Measurements from ENCODE around the gene CLIC5. TPM values are rescaled to one million over a fixed set of nuclear protein-coding genes. Genes with fewer than 3 reads are reported as not detected.

The CLIC5 gene
- total RNA-seq, 1 donor from 2014 or later: 1.1 TPM

DNA sequence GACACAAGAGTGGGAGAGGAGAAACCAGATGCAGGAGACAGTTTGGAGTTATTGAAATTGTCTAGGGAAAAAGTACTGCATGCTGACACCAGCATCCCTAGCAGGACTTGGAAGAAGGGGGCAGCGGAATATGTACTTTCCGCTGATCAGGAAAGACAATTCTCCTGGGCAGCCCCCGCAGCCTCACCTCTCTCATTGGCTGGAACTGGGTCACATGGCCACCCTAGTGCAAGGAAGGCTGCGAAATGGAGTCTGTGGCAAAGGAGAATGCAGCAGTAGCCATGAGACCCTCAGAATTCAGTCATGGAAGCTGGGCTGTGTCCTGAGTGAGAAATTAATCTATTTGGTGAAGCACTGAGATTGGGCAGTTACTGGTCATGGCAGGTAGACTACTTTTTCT, 131.3 kb downstream of the CLIC5 start:
- Mint-ChIP-seq H3K36me3 (ENCODE audit: low read depth) (no peaks in the 10 kb centered on the region), H3K9me3 (peaks cover 13% of the 10 kb centered on the region), H3K27ac (no peak overlapping the region), H3K4me3 (no peak overlapping the region), H3K4me1 (no peaks in the 10 kb centered on the region), H3K27me3 (peaks cover 8% of the 10 kb centered on the region)
- intact Hi-C loops (cut with micrococcal nuclease): no loop called here
- DNase-seq: no peak

DNA sequence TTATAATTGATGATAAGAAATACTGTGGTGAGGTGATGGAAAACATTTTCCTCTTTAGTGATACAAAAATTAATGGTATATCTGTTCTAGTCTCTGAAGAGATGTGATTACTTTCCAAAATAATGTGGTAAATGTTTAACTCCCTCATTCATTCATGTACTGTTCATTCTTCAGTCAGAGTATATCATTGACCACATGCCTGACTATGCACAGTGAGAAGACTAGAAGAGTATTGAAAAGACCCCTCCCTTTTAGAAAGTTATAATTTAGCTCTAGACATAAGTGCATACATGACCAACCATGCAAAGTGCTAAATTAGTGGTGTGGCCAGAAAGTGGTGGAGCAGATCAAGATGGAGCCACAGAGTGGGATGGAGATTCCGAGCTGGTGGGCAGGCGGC, 133.0 kb downstream of the CLIC5 start:
- Mint-ChIP-seq H3K27ac (no peak overlapping the region), H3K36me3 (ENCODE audit: low read depth) (no peaks in the 10 kb centered on the region), H3K9me3 (peaks cover 13% of the 10 kb centered on the region), H3K4me3 (no peak overlapping the region), H3K4me1 (no peaks in the 10 kb centered on the region), H3K27me3 (peaks cover 1% of the 10 kb centered on the region)
- intact Hi-C loops (cut with micrococcal nuclease): no loop called here
- DNase-seq: no peak

DNA sequence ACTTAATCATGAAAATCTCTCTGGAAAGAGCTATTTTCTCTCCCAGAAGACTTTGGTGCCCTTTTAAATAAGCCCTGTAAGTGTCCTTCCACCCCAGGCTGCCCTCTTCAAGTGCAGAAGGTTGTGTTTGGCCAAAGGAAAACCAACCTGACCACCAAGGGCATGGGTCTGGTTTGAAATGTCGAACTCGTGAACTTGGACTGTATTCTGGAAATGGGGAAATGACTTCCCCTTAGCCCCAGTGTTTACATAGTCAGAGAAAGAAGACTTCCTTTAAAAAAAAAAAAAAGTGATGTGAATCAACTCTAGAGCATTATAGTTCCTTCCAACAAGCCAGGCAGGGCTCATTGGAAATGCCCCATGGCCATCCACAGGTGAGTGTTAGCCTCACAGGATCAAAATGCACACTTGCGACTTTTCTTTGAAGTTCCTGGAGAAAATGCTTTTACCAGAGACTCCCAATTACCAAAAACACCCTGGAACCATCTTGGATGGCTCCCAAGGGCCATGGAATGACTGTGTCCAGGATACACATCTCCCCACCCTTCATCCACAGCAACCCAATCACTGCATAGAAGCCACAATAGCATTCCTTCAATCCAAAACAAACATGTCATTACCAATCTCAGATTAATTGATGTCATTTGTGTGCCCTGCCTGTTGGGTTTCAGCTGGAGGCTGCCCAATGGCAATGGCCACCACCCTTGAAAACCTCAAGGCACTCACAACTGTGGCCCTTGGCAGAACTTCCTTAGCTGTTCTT, 133.8 kb downstream of the CLIC5 start:
- no peaks in the 10 kb centered on the region for H3K27me3 Mint-ChIP-seq
- no peaks in the 10 kb centered on the region for H3K4me1 Mint-ChIP-seq
- H3K27ac Mint-ChIP-seq: no peak overlapping the region
- no peaks in the 10 kb centered on the region for H3K36me3 Mint-ChIP-seq (ENCODE audit: low read depth)
- DNase-seq: no peak
- intact Hi-C loops (cut with micrococcal nuclease): no loop called here
- H3K4me3 Mint-ChIP-seq: no peak overlapping the region
- peaks cover 15% of the 10 kb centered on the region for H3K9me3 Mint-ChIP-seq

DNA sequence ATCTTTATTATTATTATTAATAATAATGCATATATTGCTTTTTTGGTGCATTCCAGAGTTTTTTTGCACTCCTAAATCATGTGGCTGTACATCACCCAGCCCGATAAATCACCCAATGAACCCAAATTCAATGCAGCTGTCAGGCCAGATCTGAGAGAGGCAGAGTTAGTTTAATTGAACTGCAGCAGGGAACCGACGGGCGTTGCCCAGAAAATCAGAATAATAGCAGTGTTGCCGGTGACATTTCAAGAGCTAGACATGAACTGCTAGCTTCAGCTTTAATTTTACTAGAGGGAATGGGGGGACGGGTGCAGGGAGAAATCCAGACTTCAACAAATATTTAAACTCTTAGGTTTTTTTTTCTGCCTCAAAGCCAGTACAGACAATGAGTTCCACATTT, 135.0 kb downstream of the CLIC5 start:
- H3K27me3 Mint-ChIP-seq: no peaks in the 10 kb centered on the region
- H3K9me3 Mint-ChIP-seq: peaks cover 18% of the 10 kb centered on the region
- no peak overlapping the region for H3K4me3 Mint-ChIP-seq
- intact Hi-C loops (cut with micrococcal nuclease): no loop called here
- DNase-seq: no peak
- H3K4me1 Mint-ChIP-seq: no peaks in the 10 kb centered on the region
- H3K27ac Mint-ChIP-seq: no peak overlapping the region
- no peaks in the 10 kb centered on the region for H3K36me3 Mint-ChIP-seq (ENCODE audit: low read depth)

DNA sequence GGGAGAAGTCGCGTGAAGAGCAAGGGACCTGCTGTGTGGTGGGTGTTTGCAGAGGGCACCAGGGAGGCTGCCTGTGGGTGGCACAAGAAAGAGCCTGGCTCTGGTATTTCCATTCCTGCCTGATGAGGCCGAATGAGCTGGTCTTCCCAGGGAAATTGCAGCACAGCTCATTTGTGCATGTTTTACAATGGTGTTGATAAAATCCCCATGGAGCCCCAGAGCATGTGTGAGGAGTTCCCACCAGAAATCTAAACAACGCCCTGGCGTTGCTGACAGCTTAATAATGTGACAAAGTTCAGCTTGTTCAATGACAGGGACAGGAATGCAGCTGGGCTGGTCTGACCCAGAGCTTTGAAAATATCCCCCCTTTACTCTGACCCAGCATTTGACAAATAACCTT, 135.5 kb downstream of the CLIC5 start:
- Mint-ChIP-seq H3K4me3 (no peak overlapping the region), H3K4me1 (no peaks in the 10 kb centered on the region), H3K27me3 (no peaks in the 10 kb centered on the region), H3K27ac (no peak overlapping the region), H3K9me3 (peaks cover 19% of the 10 kb centered on the region), H3K36me3 (ENCODE audit: low read depth) (no peaks in the 10 kb centered on the region)
- intact Hi-C loops (cut with micrococcal nuclease): no loop called here
- DNase-seq: no peak

DNA sequence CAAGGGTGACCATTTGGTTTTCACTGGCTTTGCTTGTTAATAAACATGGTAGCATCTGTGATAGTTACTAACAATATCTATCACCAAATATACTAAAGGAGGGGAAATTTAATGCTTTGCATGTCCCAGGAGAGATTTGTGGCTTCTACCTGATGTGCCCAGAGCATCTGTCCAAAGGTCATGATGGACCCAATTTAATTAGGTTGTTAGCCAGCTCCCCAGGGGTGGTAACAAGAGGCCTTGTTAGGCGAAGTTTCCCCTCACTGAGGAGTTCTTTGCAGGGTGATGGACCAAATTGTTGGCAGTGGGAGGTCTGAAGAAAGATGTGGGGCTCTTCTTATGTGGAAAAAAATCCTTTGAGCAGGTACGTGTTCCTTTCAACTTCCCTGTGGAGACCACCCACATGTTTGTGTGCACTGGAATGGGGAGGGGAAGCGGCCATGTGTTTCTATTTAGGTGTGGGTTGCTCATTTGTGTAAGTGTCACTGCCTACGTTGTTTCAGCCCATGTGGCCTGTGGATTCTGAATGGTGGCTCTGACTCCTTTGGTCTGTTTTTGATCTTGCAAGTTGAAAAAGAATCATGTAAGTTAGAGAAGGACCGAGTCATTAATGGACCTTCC, 137.6 kb downstream of the CLIC5 start:
- Mint-ChIP-seq H3K27me3 (no peaks in the 10 kb centered on the region), H3K36me3 (ENCODE audit: low read depth) (no peaks in the 10 kb centered on the region), H3K4me1 (no peaks in the 10 kb centered on the region), H3K9me3 (peaks cover 23% of the 10 kb centered on the region), H3K27ac (no peak overlapping the region), H3K4me3 (no peak overlapping the region)
- intact Hi-C loops (cut with micrococcal nuclease): no loop called here
- DNase-seq: no peak

DNA sequence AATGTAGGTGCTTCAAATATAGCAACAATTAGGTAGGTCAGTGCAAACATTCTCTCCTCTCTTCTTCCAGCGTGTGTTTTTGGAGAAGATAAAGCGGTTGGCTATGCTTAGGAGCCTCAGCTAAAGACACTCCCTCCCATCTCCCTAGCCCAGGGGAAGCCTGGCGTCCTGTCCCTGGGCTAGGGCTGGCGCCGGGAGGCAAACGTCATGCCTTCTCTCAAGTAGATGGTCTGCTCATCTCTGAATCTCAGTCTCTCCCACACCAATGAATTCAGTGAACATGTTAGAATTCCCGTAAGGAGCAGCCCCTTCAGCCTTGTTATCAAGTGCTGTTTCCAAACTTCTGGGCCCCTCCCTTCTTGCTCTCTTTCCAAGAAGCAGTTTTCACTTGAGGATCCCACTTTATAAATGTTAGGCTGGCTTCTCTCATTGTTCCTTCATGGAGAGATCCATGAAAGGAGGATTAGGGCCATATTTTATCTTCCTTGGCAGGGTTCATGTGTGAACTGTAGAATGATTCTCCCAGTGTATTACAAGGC, 142.8 kb downstream of the CLIC5 start:
- Mint-ChIP-seq H3K36me3 (ENCODE audit: low read depth) (no peaks in the 10 kb centered on the region), H3K4me3 (no peak overlapping the region), H3K9me3 (peaks cover 15% of the 10 kb centered on the region), H3K27me3 (no peaks in the 10 kb centered on the region), H3K27ac (no peak overlapping the region), H3K4me1 (no peaks in the 10 kb centered on the region)
- intact Hi-C loops (cut with micrococcal nuclease): no loop called here
- no peak for DNase-seq

DNA sequence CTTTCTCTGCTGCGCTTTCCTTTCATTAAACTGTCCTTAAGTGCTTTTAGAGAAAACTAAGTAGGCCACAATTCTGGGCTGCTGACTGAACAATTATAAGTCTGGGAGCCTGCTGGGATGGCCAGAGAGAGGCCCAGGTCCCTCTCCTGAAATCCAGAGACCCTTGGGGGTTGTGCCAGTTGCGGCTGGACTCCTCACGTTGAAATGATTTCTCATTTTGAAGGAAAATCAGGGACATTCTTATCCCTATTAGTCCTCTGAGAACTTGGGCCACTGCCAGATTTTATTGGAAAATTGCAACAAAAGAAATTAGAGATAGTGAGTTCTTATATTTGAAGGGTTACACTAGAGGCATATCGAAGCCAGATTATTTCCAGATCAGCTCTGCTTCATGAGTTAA, 145.1 kb downstream of the CLIC5 start:
- intact Hi-C loops (cut with micrococcal nuclease): loop anchor here (1.0 kb wide), 1 partner anchor 49 kb away; no protein-coding TSS in a partner anchor
- no peak for DNase-seq
- peaks cover 4% of the 10 kb centered on the region for H3K27me3 Mint-ChIP-seq
- H3K36me3 Mint-ChIP-seq (ENCODE audit: low read depth): no peaks in the 10 kb centered on the region
- H3K4me1 Mint-ChIP-seq: peaks cover 3% of the 10 kb centered on the region
- H3K4me3 Mint-ChIP-seq: no peak overlapping the region
- H3K27ac Mint-ChIP-seq: no peak overlapping the region
- peaks cover 13% of the 10 kb centered on the region for H3K9me3 Mint-ChIP-seq

DNA sequence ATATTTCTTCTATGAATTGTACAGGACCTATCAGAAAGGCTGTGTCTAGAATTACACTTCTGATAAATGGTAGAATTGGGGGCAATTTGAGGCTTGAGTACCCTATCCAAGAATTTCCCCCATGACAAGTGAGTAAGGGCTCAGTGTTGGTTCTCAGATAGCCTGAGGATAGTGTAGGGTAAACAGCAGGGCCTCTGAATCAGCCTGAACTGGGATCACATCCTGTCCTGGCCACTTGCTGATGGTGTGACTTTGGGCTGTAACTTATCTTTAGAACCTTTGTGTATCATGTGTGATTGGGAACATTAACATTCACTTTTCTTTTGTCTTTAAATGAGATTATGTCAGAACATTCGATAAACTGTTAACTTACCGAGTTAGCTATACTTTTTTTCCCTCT, 151.0 kb downstream of the CLIC5 start:
- H3K27ac Mint-ChIP-seq: no peak overlapping the region
- no peak overlapping the region for H3K4me3 Mint-ChIP-seq
- peaks cover 10% of the 10 kb centered on the region for H3K9me3 Mint-ChIP-seq
- H3K27me3 Mint-ChIP-seq: peaks cover 5% of the 10 kb centered on the region
- DNase-seq: no peak
- peaks cover 3% of the 10 kb centered on the region for H3K4me1 Mint-ChIP-seq
- H3K36me3 Mint-ChIP-seq (ENCODE audit: low read depth): no peaks in the 10 kb centered on the region
- intact Hi-C loops (cut with micrococcal nuclease): no loop called here

DNA sequence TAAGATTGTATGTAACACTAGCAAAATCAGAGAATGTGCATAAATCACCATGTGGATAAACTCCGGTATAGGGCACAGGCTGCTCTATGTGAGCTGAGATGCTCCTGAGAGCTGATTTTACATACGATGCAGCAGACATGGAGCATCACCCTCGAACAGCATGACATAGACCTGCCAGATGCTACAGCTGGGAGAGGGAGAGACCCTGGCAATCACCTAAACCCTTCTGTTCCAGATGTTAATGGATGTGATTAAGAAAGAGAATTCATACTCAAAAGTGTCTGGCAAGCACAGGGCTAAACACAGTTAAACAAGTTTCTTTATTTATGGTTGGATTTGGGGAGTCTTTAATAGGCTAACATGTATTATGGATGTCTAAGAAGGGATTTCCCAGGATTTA, 157.0 kb downstream of the CLIC5 start:
- Mint-ChIP-seq H3K9me3 (no peaks in the 10 kb centered on the region), H3K4me1 (no peaks in the 10 kb centered on the region), H3K4me3 (no peak overlapping the region), H3K27ac (no peak overlapping the region), H3K36me3 (ENCODE audit: low read depth) (no peaks in the 10 kb centered on the region), H3K27me3 (peaks cover 4% of the 10 kb centered on the region)
- intact Hi-C loops (cut with micrococcal nuclease): no loop called here
- DNase-seq: no peak

DNA sequence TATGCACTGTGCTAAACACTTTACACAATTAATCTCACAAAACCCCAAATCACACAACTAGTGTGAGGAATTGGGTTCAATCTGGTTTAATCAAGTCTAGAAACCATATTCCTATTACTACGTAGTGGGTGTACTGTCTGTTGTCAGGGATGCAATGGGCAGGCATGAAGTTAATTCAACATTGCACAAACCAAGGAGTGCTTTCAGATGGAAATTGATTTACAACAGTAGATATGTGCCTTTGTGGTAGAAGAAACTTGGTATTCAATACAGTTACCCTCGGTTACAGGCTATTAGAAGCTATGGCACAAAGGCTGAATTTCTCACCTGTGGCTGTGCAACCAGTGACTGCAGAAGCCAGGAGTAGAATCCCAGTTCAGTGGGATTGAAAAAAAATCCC, 157.8 kb downstream of the CLIC5 start:
- intact Hi-C loops (cut with micrococcal nuclease): no loop called here
- no peak overlapping the region for H3K27ac Mint-ChIP-seq

DNA sequence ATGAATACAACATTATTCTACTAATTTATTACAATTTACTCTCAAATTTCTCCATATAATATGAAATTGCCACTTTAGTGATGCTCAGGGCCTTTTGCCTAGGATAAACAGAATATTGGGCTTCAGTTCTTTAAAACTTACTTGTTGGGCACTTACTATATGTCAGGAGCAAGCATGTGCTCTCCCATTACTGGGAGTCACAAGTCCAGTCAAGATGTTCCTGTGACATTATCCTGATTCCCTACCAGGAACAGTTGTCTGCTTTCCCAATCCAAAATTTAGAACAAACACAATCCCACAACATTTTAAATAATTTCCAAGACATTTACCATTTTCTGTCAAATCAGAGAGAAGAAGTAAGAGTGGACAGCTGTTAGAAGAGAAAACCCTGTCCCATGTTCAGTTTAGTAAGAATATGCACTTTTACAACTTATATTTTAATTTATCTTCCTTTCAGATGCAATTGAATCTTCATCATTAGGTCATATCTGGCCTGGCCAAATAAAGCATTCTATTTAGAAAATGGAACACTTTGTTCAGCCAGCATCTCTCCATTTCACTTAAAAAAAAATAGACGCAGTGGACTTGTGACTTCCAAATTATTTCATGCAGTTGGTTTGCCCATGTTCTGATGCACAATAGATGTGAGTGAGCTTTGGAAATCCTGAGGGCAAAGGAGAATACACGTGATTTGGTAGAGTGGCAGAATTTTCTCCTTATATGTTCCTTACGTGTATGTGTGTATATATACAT, 159.8 kb downstream of the CLIC5 start:
- Mint-ChIP-seq H3K27ac (no peak overlapping the region), H3K36me3 (ENCODE audit: low read depth) (no peaks in the 10 kb centered on the region), H3K27me3 (peaks cover 8% of the 10 kb centered on the region), H3K4me3 (no peak overlapping the region), H3K9me3 (peaks cover 4% of the 10 kb centered on the region), H3K4me1 (no peaks in the 10 kb centered on the region)
- no peak for DNase-seq
- intact Hi-C loops (cut with micrococcal nuclease): no loop called here

More for the DNA sequence above, 157.8 kb downstream of the CLIC5 start:
- Mint-ChIP-seq H3K4me3 (no peak overlapping the region), H3K27me3 (peaks cover 6% of the 10 kb centered on the region), H3K4me1 (no peaks in the 10 kb centered on the region), H3K36me3 (ENCODE audit: low read depth) (no peaks in the 10 kb centered on the region), H3K9me3 (no peaks in the 10 kb centered on the region)
- DNase-seq: no peak

DNA sequence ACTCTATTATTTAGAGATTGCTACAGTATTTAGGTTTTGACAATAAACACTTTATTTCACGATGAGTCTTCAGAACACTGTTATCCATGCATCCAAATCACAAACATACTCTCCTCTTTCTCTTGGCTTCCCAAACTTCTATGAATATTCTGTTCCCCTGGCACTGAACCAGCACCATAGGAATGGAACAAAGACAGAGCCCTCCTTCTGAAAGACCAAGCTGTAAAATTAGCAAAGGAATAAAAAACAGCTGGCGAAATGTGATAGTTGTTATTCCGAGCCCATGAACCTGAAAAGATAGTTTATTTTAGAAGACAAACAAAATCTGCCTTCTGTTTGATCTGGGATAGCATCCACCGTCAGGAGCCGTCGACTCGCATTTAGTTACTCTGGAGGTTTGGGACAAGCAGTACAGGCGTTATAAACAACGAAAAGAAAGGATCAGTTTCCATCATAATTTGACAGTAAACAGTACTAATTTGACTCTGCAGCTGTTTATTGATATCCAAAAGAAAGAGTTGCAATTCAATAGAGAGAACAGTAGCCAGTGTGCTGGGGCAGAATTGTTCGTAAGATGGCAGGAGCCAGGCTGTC, 161.4 kb downstream of the CLIC5 start:
- Mint-ChIP-seq H3K4me3 (no peak overlapping the region), H3K4me1 (no peaks in the 10 kb centered on the region), H3K27me3 (peaks cover 7% of the 10 kb centered on the region), H3K36me3 (ENCODE audit: low read depth) (no peaks in the 10 kb centered on the region), H3K9me3 (peaks cover 4% of the 10 kb centered on the region), H3K27ac (no peak overlapping the region)
- intact Hi-C loops (cut with micrococcal nuclease): no loop called here
- DNase-seq: no peak

DNA sequence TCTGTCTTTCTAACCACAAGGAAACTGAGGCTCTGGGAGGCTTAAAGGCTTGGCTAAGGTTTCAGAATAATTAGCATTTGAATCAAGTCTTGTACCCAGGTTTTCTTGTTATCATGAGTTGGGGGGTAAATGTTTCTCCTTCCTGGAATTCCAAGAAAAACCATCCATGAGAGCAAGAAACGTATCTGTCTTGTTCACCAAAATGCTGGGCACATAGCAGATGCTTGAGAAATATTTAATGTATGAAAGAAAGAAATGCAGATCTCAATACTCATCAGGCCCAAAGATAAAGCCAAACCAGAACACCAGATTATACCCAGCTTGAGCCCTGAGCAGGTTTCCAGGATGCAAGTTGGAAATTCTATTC, 164.6 kb downstream of the CLIC5 start:
- H3K4me1 Mint-ChIP-seq: no peaks in the 10 kb centered on the region
- peaks cover 4% of the 10 kb centered on the region for H3K9me3 Mint-ChIP-seq
- H3K36me3 Mint-ChIP-seq (ENCODE audit: low read depth): no peaks in the 10 kb centered on the region
- H3K27ac Mint-ChIP-seq: no peak overlapping the region
- no peak for DNase-seq
- H3K4me3 Mint-ChIP-seq: no peak overlapping the region
- intact Hi-C loops (cut with micrococcal nuclease): no loop called here
- peaks cover 7% of the 10 kb centered on the region for H3K27me3 Mint-ChIP-seq
